ENCODE data around the gene NALF2. TPM values are rescaled to one million over a fixed set of nuclear protein-coding genes. Genes with fewer than 3 reads are reported as not detected.

Gene NALF2
- 10 to 100 TPM; 57.0 to 60.5 TPM for total RNA-seq
- long read RNA-seq, partial matches to known transcripts: 14 of 15 reads
- long read RNA-seq, other reads (novel, unspliced or antisense): 1 of 15 reads

DNA sequence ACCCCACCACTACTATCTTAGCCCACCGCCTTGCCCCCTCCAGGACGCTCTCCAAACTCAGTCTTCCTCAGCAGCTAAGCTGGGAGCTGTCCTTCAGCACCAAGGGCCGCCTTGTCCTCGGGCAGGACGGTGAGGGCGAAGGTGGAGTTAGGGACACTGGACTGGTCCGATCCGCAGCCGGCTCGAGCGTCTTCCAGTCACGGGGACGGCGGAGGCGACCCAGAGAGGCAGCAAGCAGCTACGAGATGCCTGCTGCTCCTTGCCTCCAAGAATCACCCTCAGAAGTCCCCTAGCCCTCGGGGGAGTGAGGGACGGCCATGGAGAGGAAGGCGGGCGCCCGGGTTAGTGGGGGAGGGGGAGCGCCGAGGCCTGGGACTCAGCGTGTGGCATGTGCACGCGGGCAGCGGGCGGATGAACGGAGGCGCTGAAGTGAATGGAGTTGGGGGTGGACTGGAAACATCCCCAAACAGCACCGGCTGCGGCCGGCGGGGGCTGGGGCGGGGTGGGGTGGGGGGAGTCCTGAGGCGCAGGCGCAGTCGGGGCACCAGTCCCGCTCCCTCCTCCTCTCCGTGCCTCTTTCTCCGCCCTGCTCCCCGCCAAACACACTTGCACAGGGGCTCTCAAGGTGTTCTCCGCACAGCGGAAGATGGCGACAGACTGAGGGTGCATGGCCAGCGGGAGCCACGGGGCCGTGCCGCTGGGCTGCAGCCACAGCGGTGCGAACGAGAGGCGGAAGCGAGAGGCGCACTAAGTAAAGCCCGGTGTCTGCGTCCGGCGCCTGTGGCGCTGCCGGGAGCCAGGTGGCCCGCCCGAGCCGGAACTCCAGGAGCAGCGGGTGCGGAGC, at the start of gene NALF2:
Gene NALF2, plus strand, starts transcription at position 545 of the 844 bp plus-strand sequence. CDS start 957 bp downstream, outside the sequence.
- ATAC-seq: peak; percentile 70 to 77
- peak; percentile 70 for DNase-seq
- intact Hi-C loops (cut with DNase I): no loop called here

DNA sequence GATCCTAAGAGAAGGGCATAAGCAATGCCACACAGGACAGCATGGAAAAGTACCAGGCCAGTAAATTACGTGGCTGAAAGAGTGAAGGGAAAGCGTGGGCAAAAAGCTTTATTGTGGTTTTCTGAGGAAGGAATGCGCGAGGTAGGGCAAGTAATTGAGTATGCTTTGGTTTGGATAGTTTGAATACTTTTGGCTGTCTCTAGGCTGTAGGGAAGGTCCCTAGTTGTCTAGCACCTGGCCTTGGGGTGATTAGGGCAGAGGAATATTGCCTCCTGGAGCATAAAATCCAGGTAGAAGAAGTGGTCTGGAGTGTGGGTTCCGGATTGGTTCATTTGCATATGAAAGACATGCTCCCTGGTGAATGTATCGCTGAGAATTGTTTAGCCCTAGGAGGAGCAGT, 46.4 kb upstream of the NALF2 start:
- DNase-seq (no peak), ATAC-seq (no peak)
- intact Hi-C loops (cut with DNase I): no loop called here

DNA sequence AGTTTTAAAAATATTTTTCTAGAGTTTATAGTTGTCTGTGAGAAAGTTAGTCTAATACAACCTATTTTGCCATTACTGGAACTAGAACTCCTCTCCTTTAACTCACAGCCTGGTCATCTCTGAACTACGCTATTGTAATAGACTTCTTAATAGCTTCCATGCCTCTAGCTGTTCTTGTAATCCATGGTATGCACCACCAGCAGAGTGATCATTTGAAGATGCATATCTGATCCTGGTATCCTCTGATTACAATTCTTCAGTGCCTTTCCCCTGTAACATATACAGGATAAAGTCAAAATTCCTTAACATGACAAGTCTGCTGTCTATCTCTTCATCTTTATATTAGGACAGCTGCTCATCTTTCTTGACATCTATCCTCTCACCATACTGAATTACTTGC, 37.6 kb upstream of the NALF2 start:
- ATAC-seq (no peak), DNase-seq (no peak)
- intact Hi-C loops (cut with DNase I): no loop called here

DNA sequence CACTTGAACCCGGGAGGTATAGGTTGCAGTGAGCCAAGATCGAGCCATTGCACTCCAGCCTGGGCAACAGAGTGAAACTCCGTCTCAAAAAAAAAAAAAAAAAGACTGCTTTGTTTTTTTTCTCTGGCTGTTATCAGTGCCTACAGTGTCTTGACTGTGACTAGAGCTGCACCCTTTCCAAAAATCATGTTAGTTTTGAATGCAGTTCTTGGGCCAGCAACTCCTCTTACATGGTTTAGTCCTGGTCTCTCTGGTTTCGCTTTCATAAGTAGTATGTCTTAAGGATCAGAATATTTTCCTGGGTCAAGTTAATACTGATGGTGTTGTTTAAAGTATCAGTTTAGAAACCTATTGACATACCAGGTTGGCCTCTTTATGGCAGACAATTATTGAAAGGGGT, 34.2 kb upstream of the NALF2 start:
- DNase-seq (no peak), ATAC-seq (no peak)
- intact Hi-C loops (cut with DNase I): no loop called here

- ATAC-seq (no peak), DNase-seq (no peak)
- intact Hi-C loops (cut with DNase I): loop anchor here in 1 of 2 donors (5.0 kb wide), 1 partner anchor 543 kb away; no protein-coding TSS in a partner anchor
Measured at GRCh38 chrX:69489625-69490024, 14.5 kb upstream of the NALF2 start.

- no peak for DNase-seq
- intact Hi-C loops (cut with DNase I): loop anchor here in 1 of 2 donors (5.0 kb wide), 1 partner anchor 539 kb away; no protein-coding TSS in a partner anchor
- peak; percentile 48 to 71 for ATAC-seq
Measured at GRCh38 chrX:69493193-69493592, 10.9 kb upstream of the NALF2 start.

DNA sequence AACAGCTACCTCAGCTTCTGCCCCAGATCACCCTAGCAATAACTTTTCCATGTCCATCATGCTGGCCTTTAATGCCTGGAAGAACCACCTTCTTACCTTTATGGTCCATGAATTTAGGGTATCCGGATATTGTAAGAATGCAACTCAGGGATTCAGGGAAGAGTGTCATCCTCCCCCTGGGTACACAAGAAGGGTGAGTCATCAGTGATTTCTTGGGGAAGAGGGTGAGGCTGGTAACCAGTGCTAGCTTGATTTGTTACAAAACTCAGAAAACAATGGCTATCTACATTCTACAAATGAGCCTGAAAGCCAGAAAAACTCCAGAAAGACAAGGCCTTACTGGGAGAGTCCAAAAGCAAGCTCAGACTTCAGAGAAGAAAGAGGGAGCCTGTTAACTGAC, 10.4 kb upstream of the NALF2 start:
- intact Hi-C loops (cut with DNase I): loop anchor here in 1 of 2 donors (2.0 to 5.0 kb wide), 2 partner anchors 539 to 603 kb away; no protein-coding TSS in a partner anchor
- no peak for DNase-seq
- ATAC-seq: no peak

GRCh38 chrX:69496183-69496582, 7.9 kb upstream of the NALF2 start:
- DNase-seq: no peak
- ATAC-seq: peak; percentile 23 to 50
- intact Hi-C loops (cut with DNase I): no loop called here

- no peak for DNase-seq
- intact Hi-C loops (cut with DNase I): no loop called here
- ATAC-seq: peak in 1 of 2 donors; percentile 38
Measured at GRCh38 chrX:69501429-69501828, 2.7 kb upstream of the NALF2 start.

GRCh38 chrX:69503228-69503781, 821 bp upstream of the NALF2 start:
- DNase-seq: no peak
- ATAC-seq: peak; percentile 15 to 27
- intact Hi-C loops (cut with DNase I): no loop called here

- peak; percentile 10 to 29 for ATAC-seq
- no peak for DNase-seq
- intact Hi-C loops (cut with DNase I): no loop called here
Measured at GRCh38 chrX:69504626-69505612, 793 bp downstream of the NALF2 start.

- intact Hi-C loops (cut with DNase I): no loop called here
- DNase-seq: no peak
- ATAC-seq: peak; percentile 9 to 20
Measured at GRCh38 chrX:69505772-69506616, 1.9 kb downstream of the NALF2 start.

DNA sequence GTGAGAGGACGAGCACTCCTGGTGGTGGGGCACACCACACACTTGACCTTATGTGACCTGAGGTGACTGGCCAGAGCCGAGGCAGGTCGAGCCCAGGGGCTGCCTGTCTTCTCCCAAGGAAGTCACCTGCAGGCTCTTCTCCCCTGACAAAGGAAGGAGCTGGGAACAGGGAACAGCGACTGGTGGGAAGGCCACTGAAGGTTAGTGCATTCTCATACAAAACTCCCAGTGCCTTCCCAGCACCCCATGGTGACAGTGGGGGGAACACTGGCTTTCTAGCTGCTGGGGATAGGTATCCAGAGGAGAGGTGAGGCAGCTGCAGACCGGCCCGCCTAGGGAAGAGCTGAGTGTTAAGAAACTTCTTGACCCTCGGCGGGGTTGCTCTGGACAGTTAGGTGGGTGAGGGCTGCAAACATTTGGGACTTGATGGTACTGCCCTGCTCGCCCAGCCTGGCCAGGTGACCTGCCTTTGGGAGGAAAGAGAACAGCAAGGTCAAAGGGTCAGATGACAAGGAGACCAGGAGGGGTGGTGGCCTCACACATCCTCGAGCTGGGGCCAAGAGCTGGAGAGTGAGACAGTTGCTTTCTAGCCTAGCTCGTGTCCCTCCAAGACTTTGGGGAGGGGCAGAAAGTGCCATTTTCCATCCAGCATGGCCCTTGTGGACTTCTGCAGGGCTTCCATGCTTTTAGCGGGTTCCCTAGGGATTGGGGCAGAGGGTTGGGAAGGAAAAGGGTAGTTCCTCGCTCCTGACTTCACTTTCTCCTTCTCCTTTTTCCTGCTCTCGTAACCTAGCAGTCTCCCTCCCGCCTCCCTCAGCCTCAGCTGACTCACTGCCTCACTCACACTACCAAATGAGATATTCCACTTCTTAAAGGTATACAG, 2.7 kb downstream of the NALF2 start:
- intact Hi-C loops (cut with DNase I): no loop called here

GRCh38 chrX:69507500-69507789, 3.3 kb downstream of the NALF2 start:
- ATAC-seq (no peak), DNase-seq (peak; percentile 39)
- intact Hi-C loops (cut with DNase I): no loop called here

More for the DNA sequence above, 2.7 kb downstream of the NALF2 start:
- ATAC-seq: peak in 1 of 2 donors; percentile 48
- no peak for DNase-seq

DNA sequence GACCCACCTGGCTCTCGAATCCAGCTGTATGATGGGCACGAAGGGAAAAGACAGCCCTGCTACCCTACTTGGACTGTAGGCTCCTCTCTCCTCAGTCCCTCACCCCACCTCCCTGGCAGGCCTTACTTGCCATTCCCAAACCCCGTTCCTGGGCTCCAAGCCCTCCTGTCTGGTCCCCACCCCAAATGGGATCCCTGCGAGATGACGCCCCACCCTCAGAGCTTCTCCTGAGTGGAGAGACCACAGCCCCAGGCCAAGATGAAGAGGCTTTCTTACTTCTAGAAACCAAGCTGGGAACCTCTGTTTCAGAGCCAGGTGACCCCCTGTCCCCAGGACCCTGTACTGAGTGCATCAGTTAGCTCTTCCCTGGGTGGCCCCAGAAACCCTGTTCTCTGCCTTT, 4.5 kb downstream of the NALF2 start:
- DNase-seq: no peak
- ATAC-seq: no peak
- intact Hi-C loops (cut with DNase I): no loop called here

DNA sequence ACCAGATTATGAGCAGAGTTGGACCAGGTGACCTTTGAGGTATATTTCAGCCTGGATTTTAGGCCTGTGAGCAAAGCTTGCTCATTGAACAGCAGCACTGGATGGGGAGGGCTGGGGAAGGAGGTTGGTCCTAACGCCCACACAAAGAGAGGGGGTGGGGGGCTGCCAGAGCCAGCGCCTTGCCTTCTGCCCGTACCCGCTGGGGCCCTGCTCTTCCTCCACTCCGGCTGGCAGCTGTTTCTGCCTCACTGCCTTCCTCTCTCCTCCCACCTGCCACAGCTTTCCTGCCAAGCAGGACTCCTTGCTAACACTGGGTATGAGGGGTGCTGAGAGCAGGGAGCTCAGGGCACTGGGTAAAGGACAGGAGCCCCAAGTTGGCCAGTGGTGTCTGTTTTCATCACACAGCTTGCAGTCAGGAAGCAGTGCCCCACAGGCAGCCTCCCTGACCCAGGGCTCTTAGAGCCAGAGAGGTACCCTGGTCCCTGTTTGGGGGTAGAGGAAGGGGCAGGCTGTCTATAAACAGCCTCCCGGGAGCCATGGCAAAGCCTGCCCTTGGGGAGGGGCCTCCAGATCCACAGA, 6.1 kb downstream of the NALF2 start:
- ATAC-seq (peak in 1 of 2 donors; percentile 29), DNase-seq (no peak)
- intact Hi-C loops (cut with DNase I): no loop called here

DNA sequence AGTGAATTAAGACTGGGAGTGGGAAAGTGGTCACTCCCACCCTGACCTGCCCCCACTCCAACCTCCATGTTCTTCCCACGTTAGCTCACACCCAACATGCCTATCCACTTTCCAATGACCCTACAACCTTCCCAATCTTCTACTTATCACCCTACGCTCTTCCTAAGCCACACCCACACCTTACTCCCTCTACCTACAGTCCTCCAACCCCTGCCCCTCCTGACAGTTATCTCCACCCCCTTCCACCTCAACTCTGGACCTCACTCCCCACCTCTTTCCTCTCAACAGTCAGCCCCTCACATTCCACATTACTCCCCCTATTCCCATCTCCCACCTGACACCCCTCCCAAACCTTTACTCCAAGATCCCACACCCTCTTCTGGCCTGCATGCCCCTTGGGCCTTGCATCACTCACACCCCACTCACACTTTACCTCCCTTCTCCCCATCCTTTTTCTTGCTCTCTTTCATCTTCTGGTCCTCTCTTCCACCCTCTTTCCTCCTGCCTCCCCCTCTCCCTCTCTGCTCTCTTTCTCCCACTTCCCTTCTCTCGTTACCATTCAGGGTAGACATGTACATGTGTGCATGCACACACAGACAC, 6.9 kb downstream of the NALF2 start:
- intact Hi-C loops (cut with DNase I): no loop called here
- ATAC-seq: no peak

More for the DNA sequence above, 6.9 kb downstream of the NALF2 start:
- no peak for DNase-seq
